GM19372 (cell line): ENCODE results near the gene CCT5.
"Not testable (repeated sequence)": the region's sequence is repeated elsewhere in the genome, so short reads cannot be mapped to it uniquely, and the experiment has no call there.

Source experiments
- ATAC-seq: cut with Tn5 transposase; IDR thresholded peaks from one replicate; pipeline ENCODE4 v1.9.1; 2021; ENCODE audit warnings: mild to moderate bottlenecking, low read depth, moderate library complexity; ENCODE audit not compliant: unreplicated experiment

Gene CCT5

GRCh38 chr5:10275460-10275859, 25.4 kb downstream of the CCT5 start:
- no peak for ATAC-seq

- ATAC-seq = no peak
Observed at GRCh38 chr5:10275991-10276390, 25.9 kb downstream of the CCT5 start.

- no peak for ATAC-seq
Observed at GRCh38 chr5:10276691-10277090, 26.6 kb downstream of the CCT5 start.

GRCh38 chr5:10277773-10278630, 27.9 kb downstream of the CCT5 start:
- ATAC-seq = no peak

- ATAC-seq = no peak
Observed at GRCh38 chr5:10278658-10279279, 28.7 kb downstream of the CCT5 start.

- no peak for ATAC-seq
Observed at GRCh38 chr5:10279328-10279727, 29.2 kb downstream of the CCT5 start.

- no peak for ATAC-seq
Observed at GRCh38 chr5:10279925-10280720, 30.0 kb downstream of the CCT5 start.

DNA sequence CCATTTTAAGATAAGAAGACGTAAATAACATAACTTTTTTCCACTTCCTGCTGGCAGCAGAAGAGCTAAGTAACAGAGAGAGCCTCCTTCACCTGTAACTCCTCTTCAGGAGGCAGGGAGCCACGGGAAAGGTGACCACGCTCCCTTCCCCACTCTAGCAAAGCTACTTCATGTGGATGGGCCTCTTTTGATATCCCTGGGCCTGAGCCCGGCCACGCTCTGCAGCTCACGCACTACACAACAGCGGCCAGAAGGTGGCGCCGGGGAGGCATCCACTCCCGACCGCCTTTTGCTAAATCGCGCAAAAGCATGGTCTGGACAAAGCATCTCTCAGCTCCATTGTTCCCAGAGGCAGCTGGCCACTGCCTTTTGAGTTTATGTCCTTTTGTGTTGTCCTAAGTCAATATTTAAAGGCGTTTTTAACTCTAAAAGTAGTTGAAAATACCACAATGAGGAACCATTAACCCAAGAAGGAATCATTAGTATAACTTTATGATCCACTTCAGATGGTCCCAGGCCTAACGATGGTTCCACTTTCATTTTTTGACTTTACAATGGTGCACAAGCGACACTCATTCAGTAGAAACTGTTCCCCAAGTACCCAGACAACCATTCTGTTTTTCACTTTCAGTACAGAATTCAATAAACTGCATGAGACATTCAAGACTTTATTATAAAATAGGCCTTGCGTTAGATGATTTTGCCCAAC, 34.0 kb downstream of the CCT5 start:
- ATAC-seq = peak; percentile 94

GRCh38 chr5:10285362-10285761, 35.3 kb downstream of the CCT5 start:
- not testable (repeated sequence) for ATAC-seq

DNA sequence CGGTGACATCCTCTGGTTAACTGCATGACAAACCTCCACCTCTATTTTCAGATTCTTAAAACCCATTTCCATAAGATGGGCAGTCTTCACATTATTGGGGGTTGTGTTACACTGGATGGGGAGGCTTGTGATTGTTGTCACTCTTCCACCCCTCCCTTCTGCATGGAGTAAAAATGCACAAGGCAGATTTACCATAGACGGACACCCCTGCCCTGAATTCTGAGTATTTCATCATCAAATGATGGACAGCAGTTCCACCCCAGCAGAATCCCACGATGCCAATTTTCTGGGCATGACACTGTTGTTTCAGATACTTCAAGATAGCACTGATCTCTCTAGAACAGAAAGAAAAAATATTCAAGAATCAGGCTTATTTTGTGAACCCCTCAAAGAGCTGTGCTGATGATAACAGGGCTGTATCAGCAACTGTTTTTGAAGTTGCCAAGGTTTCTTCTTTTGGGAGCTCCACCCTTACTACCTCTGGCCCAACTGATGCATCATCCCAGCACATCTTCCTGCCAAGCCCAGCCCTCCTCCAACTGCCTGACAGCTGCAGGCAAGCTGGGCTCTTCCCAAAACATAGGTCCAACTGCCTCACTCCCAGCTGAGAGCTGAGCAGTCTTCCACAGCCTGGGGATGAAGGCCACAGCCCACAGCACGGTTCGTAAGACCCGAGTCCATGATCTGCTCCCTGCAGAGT, 36.2 kb downstream of the CCT5 start:
- ATAC-seq = no peak

DNA sequence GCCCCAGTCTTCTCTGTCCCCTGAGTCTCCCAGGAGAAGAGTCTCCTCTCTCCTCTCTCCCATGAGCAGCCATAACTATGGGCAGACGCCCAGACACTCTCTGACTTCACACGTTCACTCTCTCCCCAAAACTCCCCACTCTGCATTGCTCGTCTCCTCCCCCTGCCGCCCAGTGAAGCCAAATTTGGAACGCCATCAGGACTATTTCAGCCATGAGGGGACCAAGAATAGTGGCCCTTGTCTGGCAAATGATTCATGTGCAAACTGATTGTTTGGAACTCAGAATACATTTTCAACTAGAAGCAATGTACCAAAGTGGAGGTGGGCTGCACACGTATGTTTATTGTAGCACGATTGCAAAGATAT, 36.8 kb downstream of the CCT5 start:
- no peak for ATAC-seq

DNA sequence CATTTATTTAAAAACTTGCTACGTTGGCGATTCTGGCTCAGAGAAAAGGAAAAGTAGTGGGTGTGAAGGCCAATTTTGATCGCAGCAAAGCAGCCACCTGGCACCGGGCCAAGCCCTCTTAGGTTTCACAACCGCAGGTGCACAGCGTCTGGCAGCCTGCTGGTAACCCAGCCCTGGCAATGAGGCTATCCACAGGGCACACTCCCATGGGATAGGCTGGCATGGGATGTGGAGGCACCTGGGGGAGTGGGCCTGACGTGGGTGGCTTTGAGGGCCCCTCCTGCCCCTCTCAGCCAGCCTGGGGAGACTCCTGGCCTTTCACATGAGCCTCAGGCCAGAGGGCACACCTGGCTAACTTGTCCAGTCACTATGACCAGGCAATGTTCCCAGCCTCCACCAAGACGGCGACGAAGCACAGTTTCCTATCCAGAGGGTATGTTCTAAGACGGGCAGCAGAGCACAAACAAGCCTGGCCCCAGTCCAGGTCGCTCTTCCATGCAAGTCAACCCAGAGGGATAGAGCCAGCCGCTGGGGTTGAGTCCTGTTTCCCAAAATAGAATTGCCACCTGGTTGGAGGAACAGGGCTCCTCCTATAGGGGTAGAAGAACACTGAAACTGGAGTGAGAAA, 38.6 kb downstream of the CCT5 start:
- no peak for ATAC-seq

GRCh38 chr5:10289353-10289752, 39.3 kb downstream of the CCT5 start:
- ATAC-seq = no peak

GRCh38 chr5:10289991-10290390, 39.9 kb downstream of the CCT5 start:
- ATAC-seq = no peak

DNA sequence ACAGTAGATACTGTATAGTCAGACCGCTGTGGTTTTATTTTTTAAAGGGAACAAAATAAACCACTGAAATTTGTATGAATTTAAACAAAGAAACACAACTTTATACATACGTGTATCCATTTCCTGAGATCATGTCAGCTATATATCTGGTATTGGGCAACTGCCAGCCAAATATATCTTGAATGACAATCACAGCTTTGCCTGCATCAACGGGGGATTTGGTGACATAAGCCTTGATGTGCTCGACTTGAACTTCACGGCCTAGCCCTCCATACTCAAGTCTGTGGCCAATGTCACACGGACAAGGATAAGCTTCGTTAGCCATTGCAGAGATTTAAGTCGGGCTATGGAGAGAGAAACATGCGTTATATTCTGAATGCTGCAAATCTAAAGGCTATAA, 40.4 kb downstream of the CCT5 start:
- no peak for ATAC-seq

GRCh38 chr5:10291692-10292339, 41.7 kb downstream of the CCT5 start:
- no peak for ATAC-seq

GRCh38 chr5:10293907-10294662, 44.0 kb downstream of the CCT5 start:
- no peak for ATAC-seq

- ATAC-seq = no peak
Observed at GRCh38 chr5:10295619-10296326, 45.7 kb downstream of the CCT5 start.
